GM21576 (cell line): ENCODE data around the gene CLCN2.

ENCODE experiments used
- ATAC-seq: cut with Tn5 transposase; IDR thresholded peaks from one replicate; pipeline ENCODE4 v1.9.1; 2021; ENCODE audit warnings: mild to moderate bottlenecking, moderate library complexity; ENCODE audit not compliant: unreplicated experiment

CLCN2 gene

GRCh38 chr3:184361932-184362667 lies 695 bp upstream of the CLCN2 start:
- no peak for ATAC-seq

- no peak for ATAC-seq
Observed at GRCh38 chr3:184360929-184361531, 375 bp downstream of the CLCN2 start.

GRCh38 chr3:184360070-184360928 lies 1.1 kb downstream of the CLCN2 start:
- no peak for ATAC-seq

- no peak for ATAC-seq
Observed at GRCh38 chr3:184359610-184360009, 1.8 kb downstream of the CLCN2 start.

GRCh38 chr3:184358921-184359350 lies 2.5 kb downstream of the CLCN2 start:
- no peak for ATAC-seq

- no peak for ATAC-seq
Observed at GRCh38 chr3:184358124-184358767, 3.2 kb downstream of the CLCN2 start.

- no peak for ATAC-seq
Observed at GRCh38 chr3:184357248-184358123, 3.9 kb downstream of the CLCN2 start.

GRCh38 chr3:184355261-184356040 lies 6.0 kb downstream of the CLCN2 start:
- no peak for ATAC-seq

- no peak for ATAC-seq
Observed at GRCh38 chr3:184354754-184355153, 6.7 kb downstream of the CLCN2 start.

GRCh38 chr3:184354121-184354728 lies 7.2 kb downstream of the CLCN2 start:
- no peak for ATAC-seq

GRCh38 chr3:184353546-184353941 lies 7.9 kb downstream of the CLCN2 start:
- ATAC-seq, result no peak

- no peak for ATAC-seq
Observed at GRCh38 chr3:184352897-184353545, 8.4 kb downstream of the CLCN2 start.

GRCh38 chr3:184352149-184352785 lies 9.1 kb downstream of the CLCN2 start:
- ATAC-seq, result no peak

GRCh38 chr3:184351511-184352148 lies 9.8 kb downstream of the CLCN2 start:
- no peak for ATAC-seq

- ATAC-seq, result no peak
Observed at GRCh38 chr3:184350618-184351017, 10.8 kb downstream of the CLCN2 start.

GRCh38 chr3:184349563-184350470 lies 11.6 kb downstream of the CLCN2 start:
- no peak for ATAC-seq

GRCh38 chr3:184348057-184348382 lies 13.4 kb downstream of the CLCN2 start:
- ATAC-seq, result no peak
